Measurements from ENCODE around the gene NFAM1.

The NFAM1 gene

DNA sequence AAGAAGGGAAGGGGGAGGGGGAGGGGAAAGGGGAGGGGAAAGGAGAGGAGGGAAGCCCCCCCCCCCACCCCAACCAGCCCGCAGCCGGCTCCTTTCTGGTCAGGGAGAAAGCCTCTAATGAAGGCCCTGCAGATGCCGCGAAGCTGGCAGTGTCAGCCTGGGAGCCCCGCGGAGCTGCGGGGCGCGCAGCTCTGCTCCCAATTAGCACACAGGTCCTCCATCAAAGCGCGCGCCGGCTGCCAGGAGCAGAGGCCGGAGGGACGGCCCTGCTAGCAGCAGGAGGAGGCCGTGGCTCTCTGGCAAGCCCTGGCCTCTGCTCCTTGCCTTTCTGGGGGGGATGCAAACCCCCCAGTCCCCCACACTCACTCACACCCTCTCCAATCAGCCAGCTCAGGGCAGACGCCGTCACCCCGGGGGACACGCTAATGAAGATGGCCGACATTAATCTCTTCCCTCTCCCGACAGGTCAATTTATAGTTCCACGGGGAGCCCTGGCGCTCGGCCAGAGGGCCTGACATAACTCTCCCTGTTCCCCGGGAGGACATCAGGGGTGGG is 91.3 kb downstream of the NFAM1 start:
- H3K9ac ChIP-seq (ENCODE audit: low read length): peak overlapping the region; percentile 49
- H3K36me3 ChIP-seq (ENCODE audit: control insufficient read depth, insufficient read depth, low read length): no peaks in the 10 kb centered on the region
- H3K9me3 ChIP-seq (ENCODE audit: control insufficient read depth, insufficient read depth, low read depth, low read length): no peaks in the 10 kb centered on the region
- peak overlapping the region; percentile 63 for H3K4me3 ChIP-seq (ENCODE audit: low read depth, low read length)
- H3K27ac ChIP-seq (ENCODE audit: low read depth, low read length): no peak overlapping the region
- peaks cover 38% of the 10 kb centered on the region for H3K4me1 ChIP-seq (ENCODE audit: control insufficient read depth, insufficient read depth, low read length)
- H3K27me3 ChIP-seq (ENCODE audit: control insufficient read depth, insufficient read depth, low read length): peaks cover 9% of the 10 kb centered on the region

DNA sequence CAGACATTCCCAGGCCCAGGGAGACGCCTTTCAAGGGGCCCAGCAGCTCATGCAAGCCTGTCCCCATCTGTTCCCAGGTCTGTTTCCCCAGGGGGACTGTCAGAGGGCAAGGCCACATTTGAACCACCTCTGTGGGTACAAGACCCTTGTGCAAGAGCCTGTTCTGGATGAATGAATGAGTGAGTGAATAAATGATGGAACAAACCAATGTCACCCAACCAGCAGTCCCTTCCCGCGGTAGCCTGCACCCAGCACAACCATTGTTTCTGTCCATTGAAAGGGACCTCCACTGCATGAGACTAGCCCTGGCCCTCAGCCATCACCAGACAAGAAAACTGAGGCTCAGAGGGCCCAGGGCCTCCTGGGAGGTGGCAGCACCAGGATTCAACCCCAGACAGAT is 92.1 kb downstream of the NFAM1 start:
- H3K9ac ChIP-seq (ENCODE audit: low read length): no peak overlapping the region
- no peaks in the 10 kb centered on the region for H3K36me3 ChIP-seq (ENCODE audit: control insufficient read depth, insufficient read depth, low read length)
- H3K27ac ChIP-seq (ENCODE audit: low read depth, low read length): no peak overlapping the region
- peaks cover 39% of the 10 kb centered on the region for H3K4me1 ChIP-seq (ENCODE audit: control insufficient read depth, insufficient read depth, low read length)
- no peak overlapping the region for H3K4me3 ChIP-seq (ENCODE audit: low read depth, low read length)
- no peaks in the 10 kb centered on the region for H3K9me3 ChIP-seq (ENCODE audit: control insufficient read depth, insufficient read depth, low read depth, low read length)
- H3K27me3 ChIP-seq (ENCODE audit: control insufficient read depth, insufficient read depth, low read length): peaks cover 9% of the 10 kb centered on the region

- Histone ChIP-seq H3K4me3 (ENCODE audit: low read depth, low read length) (no peak overlapping the region), H3K9me3 (ENCODE audit: control insufficient read depth, insufficient read depth, low read depth, low read length) (no peaks in the 10 kb centered on the region), H3K36me3 (ENCODE audit: control insufficient read depth, insufficient read depth, low read length) (no peaks in the 10 kb centered on the region), H3K4me1 (ENCODE audit: control insufficient read depth, insufficient read depth, low read length) (peaks cover 29% of the 10 kb centered on the region), H3K9ac (ENCODE audit: low read length) (no peak overlapping the region), H3K27me3 (ENCODE audit: control insufficient read depth, insufficient read depth, low read length) (peaks cover 9% of the 10 kb centered on the region), H3K27ac (ENCODE audit: low read depth, low read length) (no peak overlapping the region)
Observed at GRCh38 chr22:42338479-42338878, 93.7 kb downstream of the NFAM1 start.

- Histone ChIP-seq H3K4me3 (ENCODE audit: low read depth, low read length) (no peak overlapping the region), H3K27ac (ENCODE audit: low read depth, low read length) (no peak overlapping the region), H3K9ac (ENCODE audit: low read length) (no peak overlapping the region)
Observed at GRCh38 chr22:42337356-42337755, 94.8 kb downstream of the NFAM1 start.

GRCh38 chr22:42336527-42337227 is 95.5 kb downstream of the NFAM1 start:
- Histone ChIP-seq H3K9ac (ENCODE audit: low read length) (no peak overlapping the region), H3K27ac (ENCODE audit: low read depth, low read length) (no peak overlapping the region), H3K36me3 (ENCODE audit: control insufficient read depth, insufficient read depth, low read length) (no peaks in the 10 kb centered on the region), H3K27me3 (ENCODE audit: control insufficient read depth, insufficient read depth, low read length) (no peaks in the 10 kb centered on the region; the same call in 1 of the 2 replicates), H3K4me1 (ENCODE audit: control insufficient read depth, insufficient read depth, low read length) (peaks cover 16% of the 10 kb centered on the region), H3K9me3 (ENCODE audit: control insufficient read depth, insufficient read depth, low read depth, low read length) (no peaks in the 10 kb centered on the region), H3K4me3 (ENCODE audit: low read depth, low read length) (no peak overlapping the region)

More at GRCh38 chr22:42337356-42337755, 94.8 kb downstream of the NFAM1 start:
- peaks cover 3% of the 10 kb centered on the region for H3K27me3 ChIP-seq (ENCODE audit: control insufficient read depth, insufficient read depth, low read length)
- H3K36me3 ChIP-seq (ENCODE audit: control insufficient read depth, insufficient read depth, low read length): no peaks in the 10 kb centered on the region
- no peaks in the 10 kb centered on the region for H3K9me3 ChIP-seq (ENCODE audit: control insufficient read depth, insufficient read depth, low read depth, low read length)
- H3K4me1 ChIP-seq (ENCODE audit: control insufficient read depth, insufficient read depth, low read length): peaks cover 22% of the 10 kb centered on the region

DNA sequence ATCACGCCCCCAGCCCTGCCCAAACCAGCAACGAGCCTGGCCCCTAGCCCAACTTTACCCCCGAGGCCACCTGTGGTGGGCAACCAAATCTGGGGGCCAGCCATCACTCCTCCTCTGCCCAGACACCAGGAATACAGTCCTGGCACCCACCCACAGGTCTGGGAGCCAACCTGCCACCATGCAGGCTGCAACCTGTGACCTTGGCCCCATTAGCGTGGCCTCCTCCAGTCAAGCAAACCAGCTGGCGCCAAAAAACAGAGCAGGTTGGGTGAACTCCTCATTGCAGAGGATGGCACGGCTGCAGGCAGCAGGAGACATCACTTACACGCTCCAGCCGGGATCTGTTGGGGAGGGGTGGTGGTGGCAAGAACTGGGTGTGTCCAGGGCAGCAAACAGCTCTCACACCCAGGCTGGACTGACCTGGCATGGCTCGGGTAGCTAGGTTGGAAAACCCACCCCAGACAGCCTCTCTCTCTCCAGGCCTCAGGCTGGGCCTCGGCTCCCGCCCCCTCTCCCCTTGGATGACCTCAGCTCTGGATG is 96.3 kb downstream of the NFAM1 start:
- H3K27me3 ChIP-seq (ENCODE audit: control insufficient read depth, insufficient read depth, low read length): no peaks in the 10 kb centered on the region; the same call in 1 of the 2 replicates
- H3K9ac ChIP-seq (ENCODE audit: low read length): no peak overlapping the region
- H3K4me1 ChIP-seq (ENCODE audit: control insufficient read depth, insufficient read depth, low read length): peaks cover 10% of the 10 kb centered on the region
- H3K9me3 ChIP-seq (ENCODE audit: control insufficient read depth, insufficient read depth, low read depth, low read length): no peaks in the 10 kb centered on the region
- no peak overlapping the region for H3K27ac ChIP-seq (ENCODE audit: low read depth, low read length)
- no peak overlapping the region for H3K4me3 ChIP-seq (ENCODE audit: low read depth, low read length)
- H3K36me3 ChIP-seq (ENCODE audit: control insufficient read depth, insufficient read depth, low read length): no peaks in the 10 kb centered on the region

GRCh38 chr22:42334875-42335512 is 97.2 kb downstream of the NFAM1 start:
- H3K27me3 ChIP-seq (ENCODE audit: control insufficient read depth, insufficient read depth, low read length): no peaks in the 10 kb centered on the region; the same call in 1 of the 2 replicates

GRCh38 chr22:42333544-42333943 is 98.7 kb downstream of the NFAM1 start:
- Histone ChIP-seq H3K4me3 (ENCODE audit: low read depth, low read length) (no peak overlapping the region), H3K9me3 (ENCODE audit: control insufficient read depth, insufficient read depth, low read depth, low read length) (no peaks in the 10 kb centered on the region), H3K36me3 (ENCODE audit: control insufficient read depth, insufficient read depth, low read length) (no peaks in the 10 kb centered on the region), H3K27ac (ENCODE audit: low read depth, low read length) (no peak overlapping the region), H3K9ac (ENCODE audit: low read length) (no peak overlapping the region), H3K27me3 (ENCODE audit: control insufficient read depth, insufficient read depth, low read length) (no peaks in the 10 kb centered on the region), H3K4me1 (ENCODE audit: control insufficient read depth, insufficient read depth, low read length) (peaks cover 2% of the 10 kb centered on the region; the same call in 1 of the 2 replicates)

More at GRCh38 chr22:42334875-42335512, 97.2 kb downstream of the NFAM1 start:
- Histone ChIP-seq H3K36me3 (ENCODE audit: control insufficient read depth, insufficient read depth, low read length) (no peaks in the 10 kb centered on the region), H3K4me1 (ENCODE audit: control insufficient read depth, insufficient read depth, low read length) (peaks cover 4% of the 10 kb centered on the region; the same call in 1 of the 2 replicates), H3K9me3 (ENCODE audit: control insufficient read depth, insufficient read depth, low read depth, low read length) (no peaks in the 10 kb centered on the region), H3K9ac (ENCODE audit: low read length) (no peak overlapping the region), H3K4me3 (ENCODE audit: low read depth, low read length) (no peak overlapping the region), H3K27ac (ENCODE audit: low read depth, low read length) (no peak overlapping the region)

DNA sequence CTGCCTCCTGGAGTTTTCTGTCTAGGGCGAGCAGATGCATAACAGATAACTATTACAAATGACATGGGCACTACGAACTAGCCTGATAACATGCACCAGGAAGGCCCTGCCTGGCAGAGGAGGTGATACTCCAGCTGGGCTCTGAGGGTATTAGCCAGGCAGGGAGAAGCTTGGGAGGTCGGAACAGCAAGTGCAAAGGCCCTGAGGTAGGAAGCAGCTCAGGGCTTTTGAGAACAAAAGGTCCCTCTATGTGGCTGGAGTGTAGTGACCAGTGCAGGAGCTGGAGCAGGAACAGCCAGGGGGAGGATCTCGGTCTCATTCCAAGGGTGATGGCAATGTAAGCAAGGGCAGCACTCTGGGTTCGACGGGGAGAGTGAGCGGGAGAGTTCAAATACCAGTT is 100.1 kb downstream of the NFAM1 start:
- Histone ChIP-seq H3K4me1 (ENCODE audit: control insufficient read depth, insufficient read depth, low read length) (peaks cover 2% of the 10 kb centered on the region; the same call in 1 of the 2 replicates), H3K27me3 (ENCODE audit: control insufficient read depth, insufficient read depth, low read length) (no peaks in the 10 kb centered on the region), H3K27ac (ENCODE audit: low read depth, low read length) (no peak overlapping the region), H3K36me3 (ENCODE audit: control insufficient read depth, insufficient read depth, low read length) (no peaks in the 10 kb centered on the region), H3K9me3 (ENCODE audit: control insufficient read depth, insufficient read depth, low read depth, low read length) (no peaks in the 10 kb centered on the region), H3K4me3 (ENCODE audit: low read depth, low read length) (no peak overlapping the region), H3K9ac (ENCODE audit: low read length) (no peak overlapping the region)

GRCh38 chr22:42331014-42331413 is 101.2 kb downstream of the NFAM1 start:
- peaks cover 1% of the 10 kb centered on the region; the same call in 1 of the 2 replicates for H3K4me1 ChIP-seq (ENCODE audit: control insufficient read depth, insufficient read depth, low read length)
- H3K4me3 ChIP-seq (ENCODE audit: low read depth, low read length): no peak overlapping the region
- no peak overlapping the region for H3K9ac ChIP-seq (ENCODE audit: low read length)
- no peak overlapping the region for H3K27ac ChIP-seq (ENCODE audit: low read depth, low read length)
- no peaks in the 10 kb centered on the region for H3K27me3 ChIP-seq (ENCODE audit: control insufficient read depth, insufficient read depth, low read length)
- H3K36me3 ChIP-seq (ENCODE audit: control insufficient read depth, insufficient read depth, low read length): no peaks in the 10 kb centered on the region
- no peaks in the 10 kb centered on the region for H3K9me3 ChIP-seq (ENCODE audit: control insufficient read depth, insufficient read depth, low read depth, low read length)

All from HUES6 (cell line).